SIG-M5 treated with dmso at 0.1 percent for 504 hours (cell line): ENCODE data around the gene OR11A1.
"Not testable (repeated sequence)": the region's sequence is repeated elsewhere in the genome, so short reads cannot be mapped to it uniquely, and the experiment has no call there.

Experiments
- DNase-seq: peaks from one replicate; lab custom pipeline; 2025; ENCODE audit not compliant: unreplicated experiment; lab: John Stamatoyannopoulos, UW

The OR11A1 gene

GRCh38 chr6:29479560-29479959, 22.7 kb upstream of the OR11A1 start:
- no peak for DNase-seq

GRCh38 chr6:29478740-29479139, 21.9 kb upstream of the OR11A1 start:
- no peak for DNase-seq

DNA sequence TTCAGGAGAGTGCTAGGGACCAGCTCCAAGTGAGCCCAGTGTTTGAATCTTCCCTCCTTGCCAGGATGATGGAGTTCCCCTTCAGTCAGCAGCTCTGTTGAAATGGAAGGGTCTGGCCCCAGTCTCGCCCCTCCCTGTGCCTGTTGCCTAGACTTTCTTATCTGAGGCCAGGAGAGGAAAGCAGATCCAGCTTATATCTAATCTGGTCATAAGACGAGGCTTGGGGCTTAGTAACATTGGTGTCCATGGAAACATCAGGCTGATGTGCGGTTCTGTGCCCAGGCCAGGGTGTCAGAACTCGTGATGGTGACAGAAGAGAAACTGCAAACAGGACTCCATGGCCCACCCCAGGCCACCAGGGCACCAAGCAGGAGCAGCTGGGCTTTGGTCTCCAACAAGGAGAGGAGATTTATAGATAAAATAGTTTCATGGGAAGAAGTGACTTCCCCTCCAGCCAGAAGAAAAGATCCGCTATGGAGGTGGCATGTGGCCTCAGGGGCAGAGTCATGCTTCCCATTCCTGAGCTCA, 21.1 kb upstream of the OR11A1 start:
- DNase-seq = no peak

DNA sequence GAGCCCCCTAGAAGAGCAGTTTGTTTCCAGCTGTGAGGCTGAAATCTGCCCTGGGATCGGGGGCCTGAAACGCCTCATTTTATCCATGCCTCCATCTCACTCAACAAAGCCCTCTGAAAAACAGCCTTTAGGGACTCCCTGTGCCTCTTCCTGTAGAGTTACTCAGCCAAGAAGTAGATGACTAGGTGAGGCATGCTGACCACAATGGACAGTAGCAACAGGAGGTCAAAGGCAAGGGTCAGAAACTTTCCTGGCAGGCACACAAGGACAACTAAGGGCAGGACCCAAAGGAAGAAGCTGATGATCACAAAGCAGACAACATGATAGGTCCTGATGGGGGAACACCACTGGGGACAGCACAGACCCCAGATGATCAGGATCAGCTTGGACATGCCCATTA, 18.1 kb upstream of the OR11A1 start:
- no peak for DNase-seq

DNA sequence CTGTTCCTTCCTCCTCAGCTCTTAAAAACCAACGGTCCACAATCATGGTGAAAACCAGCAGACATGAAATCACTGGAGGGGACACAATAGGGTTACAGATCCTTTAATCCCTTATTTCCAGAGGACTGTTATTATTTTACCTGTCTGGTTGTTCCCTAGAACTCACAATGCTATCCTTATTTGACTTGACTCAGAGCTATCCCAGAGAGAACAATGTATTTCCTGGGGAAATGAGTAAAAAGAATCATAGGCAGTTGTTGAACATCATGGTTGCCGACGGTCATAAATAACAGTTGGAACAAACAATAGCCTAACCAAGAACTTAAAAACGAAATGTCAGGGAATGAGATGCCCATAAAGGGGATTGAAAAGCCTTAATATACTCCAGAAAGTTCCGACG, 9.4 kb upstream of the OR11A1 start:
- no peak for DNase-seq

- no peak for DNase-seq
Measured at GRCh38 chr6:29465801-29466200, 8.9 kb upstream of the OR11A1 start.

DNA sequence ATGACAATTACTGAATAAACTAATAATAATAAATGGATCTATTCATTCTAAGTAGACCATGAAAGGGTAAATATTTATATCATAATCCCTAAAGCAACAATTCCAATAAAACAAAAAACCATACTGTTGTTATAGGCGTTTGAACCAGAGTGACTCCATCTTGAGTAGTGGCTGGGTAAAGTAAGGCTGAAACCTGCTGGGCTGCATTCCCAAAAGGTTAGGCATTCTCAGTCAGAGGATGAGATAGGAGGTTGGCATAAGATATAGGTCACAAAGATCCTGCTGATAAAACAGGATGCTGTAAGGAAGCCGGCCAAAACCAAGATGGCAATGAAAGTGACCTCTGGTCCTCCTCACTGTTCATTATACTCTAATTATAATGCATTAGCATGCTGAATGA, 8.4 kb upstream of the OR11A1 start:
- DNase-seq = no peak

GRCh38 chr6:29462022-29462421, 5.2 kb upstream of the OR11A1 start:
- DNase-seq = no peak

DNA sequence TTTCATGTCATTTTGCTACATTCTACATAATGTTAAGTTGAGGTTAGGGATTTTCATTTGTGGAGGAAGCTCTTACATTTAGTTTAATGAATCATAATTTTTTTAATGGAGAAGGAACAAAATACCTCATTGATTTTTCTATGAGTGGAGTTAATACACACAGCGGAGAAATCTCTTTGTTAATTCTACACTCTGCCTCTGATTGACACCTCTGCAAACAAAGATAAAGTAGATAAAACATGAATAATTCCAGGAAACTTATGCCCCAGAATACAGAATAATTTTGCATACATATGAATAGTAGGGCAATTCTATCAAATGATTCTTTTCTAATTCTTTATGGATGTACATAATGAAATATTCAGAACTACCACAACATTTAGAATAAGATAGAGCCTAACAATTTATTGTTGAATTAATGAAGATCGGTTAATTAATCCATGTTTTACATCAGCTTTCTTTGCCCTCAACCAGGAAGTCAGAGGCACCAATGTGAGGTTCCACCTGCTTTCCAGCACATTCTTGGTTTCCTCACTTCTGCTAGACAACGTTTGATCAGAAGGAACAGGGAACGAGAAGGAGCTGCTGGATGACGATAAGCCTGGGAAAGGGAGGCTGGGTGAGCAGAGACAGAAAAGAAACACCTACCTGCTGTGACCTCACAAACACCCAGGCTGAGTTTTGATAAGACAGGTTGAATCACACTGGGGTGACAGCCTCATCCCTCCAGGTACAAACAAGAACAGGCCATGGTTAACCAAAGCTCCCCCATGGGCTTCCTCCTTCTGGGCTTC, 4.3 kb upstream of the OR11A1 start:
- no peak for DNase-seq

DNA sequence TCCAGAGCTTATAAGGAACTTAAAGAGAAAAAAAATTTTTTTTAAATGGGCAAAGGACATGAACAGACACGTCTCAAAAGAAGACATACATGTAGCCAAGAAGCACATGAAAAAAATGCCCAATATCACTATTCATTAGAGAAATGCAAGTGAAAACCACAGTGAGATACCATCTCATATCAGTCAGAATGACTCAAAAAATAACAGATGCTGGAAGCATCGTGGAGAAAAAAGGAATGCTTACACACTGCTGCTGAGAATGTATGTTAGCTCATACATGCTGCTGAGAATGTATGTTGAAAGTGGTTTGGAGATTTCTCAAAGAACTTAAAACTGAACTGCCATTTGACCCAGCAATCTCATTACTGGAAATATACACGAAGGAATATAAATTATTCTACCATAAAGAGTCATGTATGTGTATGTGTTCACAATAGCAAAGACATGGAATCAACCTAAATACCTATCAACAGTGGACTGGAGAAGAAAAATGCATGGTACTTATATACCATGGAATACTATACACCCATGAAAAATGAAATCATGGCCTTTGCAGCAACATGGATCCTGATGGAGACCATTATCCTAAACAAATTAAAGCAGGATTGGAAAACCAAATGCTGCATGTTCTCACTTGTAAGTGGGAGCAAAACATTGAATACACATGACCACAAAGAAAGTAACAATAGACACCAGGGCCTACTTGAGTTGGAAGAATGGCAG, 5.2 kb downstream of the OR11A1 start:
- no peak for DNase-seq

- DNase-seq = no peak
Measured at GRCh38 chr6:29447670-29448069, 9.2 kb downstream of the OR11A1 start.

GRCh38 chr6:29444031-29444430, 12.8 kb downstream of the OR11A1 start:
- not testable (repeated sequence) for DNase-seq

DNA sequence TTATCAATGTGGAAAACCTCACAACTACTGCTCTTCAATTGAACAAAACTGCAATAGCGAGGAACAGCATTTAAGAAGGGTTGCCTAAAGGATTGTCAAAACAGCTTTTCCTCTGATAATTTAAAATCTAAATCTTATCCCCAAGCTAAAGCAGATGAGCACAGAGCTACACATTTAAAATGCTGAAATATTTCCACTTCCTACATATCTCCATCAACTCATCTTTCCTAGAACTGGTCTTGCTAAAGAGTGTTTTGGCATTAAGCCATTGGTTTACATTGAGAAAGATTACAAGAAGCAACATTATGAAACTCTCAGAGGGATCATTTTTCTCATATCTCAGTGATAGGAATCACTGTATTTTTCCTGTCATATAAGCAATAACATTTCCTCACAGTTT, 14.2 kb downstream of the OR11A1 start:
- DNase-seq = no peak

DNA sequence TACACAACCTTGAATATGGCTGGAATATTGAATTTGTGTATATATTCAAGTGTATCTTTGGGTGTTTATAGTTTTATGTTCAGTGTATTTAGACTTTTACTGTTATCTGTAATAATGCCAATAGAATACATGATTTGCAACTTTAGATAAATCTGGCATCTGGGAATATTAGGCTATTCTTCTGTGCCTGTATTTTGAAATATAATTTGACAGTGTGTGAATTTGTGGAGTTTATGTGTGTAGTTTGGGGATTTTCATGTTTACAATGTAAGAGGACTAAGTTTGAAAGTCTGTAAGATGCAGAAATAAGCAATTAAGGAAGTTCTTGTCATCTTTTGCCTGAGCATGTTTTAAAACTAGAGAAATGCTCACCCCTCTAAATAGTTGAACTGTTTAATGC, 17.9 kb downstream of the OR11A1 start, which contains the start of gene OR10C1:
TSS of gene OR10C1 (plus strand) at position 301 of the 400 bp plus-strand sequence. CDS start 710 bp downstream, outside the sequence.
- DNase-seq = no peak

DNA sequence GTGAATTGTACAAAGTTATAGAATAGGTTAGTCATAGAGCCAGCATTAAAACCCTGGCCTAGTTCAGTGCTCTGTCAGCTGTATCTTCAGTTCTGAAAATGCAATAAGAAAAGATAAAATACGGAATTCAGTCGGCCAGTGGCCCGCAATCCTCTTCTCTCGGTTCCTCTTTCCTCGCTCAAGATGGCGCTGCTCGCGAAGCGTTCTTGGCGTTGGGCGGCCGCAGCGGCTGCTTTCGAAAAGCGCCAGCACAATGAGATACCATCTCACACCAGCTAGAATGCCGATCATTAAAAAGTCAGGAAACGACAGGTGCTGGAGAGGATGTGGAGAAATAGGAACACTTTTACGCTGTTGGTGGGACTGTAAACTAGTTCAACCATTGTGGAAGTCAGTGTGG, 20.1 kb downstream of the OR11A1 start:
- not testable (repeated sequence) for DNase-seq

DNA sequence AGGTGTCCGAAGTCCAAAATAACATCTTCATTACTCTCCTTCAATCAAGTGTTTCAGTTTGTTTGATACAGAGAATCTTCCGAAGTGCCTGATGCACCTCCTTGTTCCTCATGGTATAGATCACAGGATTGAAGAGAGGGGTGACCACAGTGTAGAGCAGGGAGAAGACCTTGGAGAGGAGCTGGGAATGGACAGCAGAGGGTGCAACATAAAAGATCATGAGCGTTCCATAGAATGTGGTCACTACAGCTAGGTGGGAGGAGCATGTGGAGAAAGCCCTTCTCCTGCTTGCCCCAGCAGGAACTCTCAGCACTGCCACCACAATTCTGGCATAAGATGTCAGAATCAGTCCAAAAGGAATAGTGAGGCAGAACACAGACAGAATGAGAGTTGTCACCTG, 30.2 kb downstream of the OR11A1 start:
- DNase-seq = no peak

DNA sequence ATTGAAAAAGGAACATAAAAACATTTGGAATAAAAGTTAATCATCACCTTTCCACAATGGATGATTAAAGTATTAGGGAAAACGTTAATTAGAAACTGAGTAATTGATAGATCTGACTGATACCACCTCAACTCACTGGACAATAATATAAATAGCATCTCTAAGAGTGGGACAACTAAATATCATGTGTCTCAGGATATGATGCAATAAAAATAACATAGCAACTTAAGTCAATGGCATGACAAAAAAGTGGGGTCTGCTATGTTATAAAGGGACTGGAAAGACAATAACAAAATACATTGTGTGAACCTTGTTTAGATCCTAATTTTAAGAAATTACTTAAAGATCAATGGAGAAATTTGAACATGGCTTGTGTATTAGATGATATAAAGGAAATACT, 31.8 kb downstream of the OR11A1 start:
- no peak for DNase-seq

DNA sequence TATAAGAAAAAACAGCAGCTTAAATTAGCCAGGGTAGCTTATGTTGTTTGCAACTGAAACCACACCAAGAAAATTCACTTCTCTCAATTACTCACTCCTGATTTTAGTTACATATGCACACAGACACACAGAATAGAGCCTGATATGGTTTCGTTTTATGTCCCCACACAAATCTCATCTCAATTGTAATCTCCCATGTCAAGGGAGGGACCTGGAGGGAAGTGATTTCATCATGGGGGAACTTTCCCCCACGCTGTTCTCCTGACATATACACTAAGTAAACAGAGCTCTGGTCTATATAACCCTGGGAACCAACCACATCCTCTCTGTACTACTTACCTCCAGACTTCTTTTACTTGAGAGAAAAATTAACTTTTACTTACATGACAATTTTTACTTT, 32.3 kb downstream of the OR11A1 start:
- no peak for DNase-seq

- no peak for DNase-seq
Measured at GRCh38 chr6:29424168-29424567, 32.7 kb downstream of the OR11A1 start.

DNA sequence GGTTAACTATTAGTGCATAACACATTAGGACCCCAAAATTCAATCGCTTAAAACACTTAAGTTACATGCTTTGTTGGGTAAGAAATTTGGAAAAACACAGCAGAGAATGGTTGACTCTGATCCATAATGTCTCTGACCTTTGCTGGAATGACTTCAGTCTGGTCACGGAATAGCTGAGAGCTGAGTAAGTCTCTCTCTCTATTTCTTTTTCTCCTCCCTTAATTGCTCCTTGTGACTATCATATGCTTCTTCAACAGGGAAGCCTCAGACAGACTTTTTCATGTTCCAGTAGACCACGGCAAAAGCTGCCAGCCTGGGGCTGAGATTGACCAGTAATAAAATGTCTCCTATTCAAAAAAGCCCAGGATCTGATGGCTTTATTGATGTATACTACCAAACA, 37.4 kb downstream of the OR11A1 start:
- no peak for DNase-seq

- no peak for DNase-seq
Measured at GRCh38 chr6:29414588-29414987, 42.3 kb downstream of the OR11A1 start, which contains the start of gene OR12D1. TSS of gene OR12D1 (plus strand) at chr6:29414928.

GRCh38 chr6:29403801-29404200, 53.1 kb downstream of the OR11A1 start:
- no peak for DNase-seq
